HG02938 (cell line): ENCODE results near the gene PDE4B.

Experiments used
- ATAC-seq: cut with Tn5 transposase; IDR thresholded peaks from one replicate; pipeline ENCODE4 v1.9.1; 2021; ENCODE audit warnings: mild to moderate bottlenecking, moderate library complexity; ENCODE audit not compliant: unreplicated experiment

Gene PDE4B

DNA sequence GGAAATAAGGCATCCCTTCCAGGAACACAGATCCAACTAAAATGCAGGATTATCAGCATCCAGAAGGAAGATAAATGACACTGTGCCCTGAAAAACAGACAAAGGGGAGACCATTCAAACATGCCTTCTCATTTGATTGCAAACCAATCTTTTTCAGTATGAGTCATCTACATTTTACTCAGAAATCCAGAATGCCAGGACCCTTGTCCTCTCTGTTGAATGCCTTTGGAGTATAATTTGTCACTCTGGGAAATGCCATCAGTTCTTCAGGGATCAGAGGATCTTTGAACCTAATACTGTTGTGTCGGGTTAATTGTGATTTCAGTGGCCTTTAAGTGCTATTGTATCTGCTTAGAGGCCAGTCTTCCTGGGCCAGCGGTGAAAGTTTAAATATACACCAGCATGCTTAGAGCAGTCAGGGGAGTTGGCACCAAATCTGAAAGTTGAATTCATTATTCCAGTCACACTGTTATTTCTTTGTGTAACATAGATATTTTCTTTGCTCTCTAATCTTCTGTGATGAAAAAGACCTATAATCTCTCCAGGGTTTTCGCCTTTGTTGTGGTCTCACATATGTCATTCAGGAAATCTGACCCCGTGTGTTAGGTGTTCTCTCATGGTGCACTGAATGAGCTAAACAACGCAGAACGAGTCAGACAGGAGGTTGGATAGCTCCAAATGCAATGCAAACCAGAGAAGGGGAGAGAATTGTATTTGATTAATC, 376.4 kb downstream of the PDE4B start:
- ATAC-seq = no peak

DNA sequence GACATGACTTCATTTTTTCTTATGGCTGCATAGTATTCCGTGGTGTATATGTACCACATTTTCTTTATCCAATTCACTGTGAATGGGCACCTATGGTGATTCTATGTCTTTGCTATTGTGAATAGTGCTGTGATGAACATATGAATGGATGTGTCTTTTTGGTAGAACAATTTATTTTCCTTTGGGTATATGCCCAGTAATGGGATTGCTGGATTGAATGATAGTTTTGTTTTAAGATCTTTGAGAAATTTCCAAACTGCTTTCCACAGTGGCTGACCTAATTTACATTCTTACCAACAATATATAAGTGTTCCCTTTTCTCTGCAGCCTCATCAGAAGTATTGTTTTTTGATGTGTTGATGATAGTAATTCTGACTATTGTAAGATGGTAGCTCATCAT, 379.6 kb downstream of the PDE4B start:
- no peak for ATAC-seq

- ATAC-seq = no peak
Observed at GRCh38 chr1:66175098-66175497, 382.4 kb downstream of the PDE4B start.

GRCh38 chr1:66175581-66175980, 382.9 kb downstream of the PDE4B start:
- ATAC-seq = no peak

DNA sequence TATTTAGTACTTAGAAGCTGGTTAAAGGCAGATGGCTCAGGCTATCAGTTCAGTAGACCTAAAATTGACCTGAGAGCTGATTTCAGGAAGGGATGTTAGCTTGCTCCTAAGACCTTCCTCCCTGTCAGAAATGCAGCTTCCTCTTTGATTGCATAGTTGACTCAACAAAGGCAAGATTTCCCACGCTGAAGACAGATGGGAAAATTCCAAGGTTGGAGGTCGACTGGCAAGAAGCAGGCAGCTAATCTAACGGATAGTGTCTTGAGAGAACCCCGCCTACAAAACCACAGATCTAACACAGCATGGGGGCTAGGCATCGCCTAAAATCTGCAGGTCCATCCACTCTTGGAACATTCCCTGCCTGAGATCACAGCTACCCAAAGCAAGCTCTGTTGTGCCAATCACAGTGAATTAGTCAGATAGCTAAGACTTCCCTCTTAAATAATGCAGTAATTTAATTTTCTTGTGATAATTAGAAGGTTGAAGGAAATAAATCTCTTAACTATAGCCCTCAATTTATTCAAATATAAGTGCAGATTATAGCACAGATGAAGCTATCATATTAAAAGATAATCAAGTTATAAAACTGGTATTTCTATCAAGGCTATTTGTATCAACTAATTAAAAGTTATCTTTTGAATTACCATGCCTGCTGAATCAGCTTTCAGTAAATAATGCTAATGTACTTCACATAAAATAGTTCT, 383.5 kb downstream of the PDE4B start:
- no peak for ATAC-seq

DNA sequence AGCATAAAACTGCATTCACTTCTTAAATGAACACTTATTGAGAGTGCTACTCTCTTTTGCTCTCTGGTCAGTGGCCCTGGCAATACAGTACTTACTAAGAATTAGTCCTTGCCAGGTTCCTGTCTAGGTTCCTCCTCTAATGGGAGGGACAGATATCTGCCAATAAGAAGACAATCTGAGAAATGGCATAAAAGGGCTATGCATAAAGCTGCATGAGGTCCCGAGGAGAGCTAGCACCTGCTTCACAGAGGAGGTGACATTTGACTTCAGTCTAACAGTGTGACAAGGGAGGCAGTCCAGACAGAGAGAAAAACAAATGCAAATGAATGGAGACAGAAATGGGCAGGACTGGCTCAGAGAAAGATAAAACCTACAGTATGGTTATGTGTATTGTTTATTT, 384.1 kb downstream of the PDE4B start:
- no peak for ATAC-seq

GRCh38 chr1:66177510-66177909, 384.8 kb downstream of the PDE4B start:
- no peak for ATAC-seq

DNA sequence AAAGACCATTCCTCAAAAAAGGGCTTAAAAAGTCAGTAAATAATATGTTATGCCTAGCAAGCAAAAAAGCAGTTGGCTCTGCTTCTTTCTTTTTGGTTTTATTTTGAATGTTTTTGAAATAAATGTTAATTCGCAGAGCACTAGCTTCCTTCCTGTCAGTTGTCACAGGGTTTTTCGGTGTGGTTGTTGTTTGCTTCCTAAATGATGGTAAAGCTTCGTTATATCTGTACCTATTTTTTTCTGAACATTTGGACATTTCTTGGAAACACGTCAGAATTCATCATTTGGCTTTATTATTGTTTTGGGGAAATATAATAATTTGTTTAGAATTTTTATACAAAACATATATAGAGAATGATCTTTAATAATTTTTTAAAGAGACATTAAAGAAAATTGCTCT, 389.3 kb downstream of the PDE4B start:
- no peak for ATAC-seq

DNA sequence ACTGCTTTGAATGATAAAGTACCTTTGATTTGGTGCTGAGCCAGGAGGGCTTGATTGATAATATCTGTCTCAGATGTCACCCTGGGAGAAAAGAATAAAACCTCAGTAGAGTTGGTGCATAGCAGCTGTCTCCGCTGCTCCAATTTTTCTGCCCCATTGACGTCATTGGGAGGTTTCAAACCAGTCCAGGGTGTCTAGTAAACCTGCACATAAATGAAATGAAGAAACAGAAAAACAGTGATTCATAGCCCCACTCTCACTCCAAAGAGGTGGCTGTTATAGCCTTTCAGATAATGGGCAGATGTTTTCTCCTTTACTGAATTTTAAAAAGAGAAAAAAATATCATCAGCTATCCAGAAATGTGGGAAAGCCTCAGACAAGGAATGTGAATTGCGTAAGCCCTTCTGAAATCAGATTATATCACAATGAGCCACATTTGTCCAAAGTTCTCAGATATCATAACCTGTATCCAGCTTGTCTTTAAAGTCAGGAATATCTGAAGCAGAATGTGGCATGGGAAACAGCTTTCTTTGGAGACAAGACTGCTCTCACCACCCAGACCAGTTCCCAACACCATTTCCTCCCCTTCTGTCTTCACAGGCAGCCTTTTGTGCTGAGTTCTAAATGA, 390.0 kb downstream of the PDE4B start:
- no peak for ATAC-seq

GRCh38 chr1:66183400-66183799, 390.7 kb downstream of the PDE4B start:
- no peak for ATAC-seq

- no peak for ATAC-seq
Observed at GRCh38 chr1:66197120-66197519, 404.4 kb downstream of the PDE4B start.

- ATAC-seq = no peak
Observed at GRCh38 chr1:66197785-66198184, 405.1 kb downstream of the PDE4B start.

DNA sequence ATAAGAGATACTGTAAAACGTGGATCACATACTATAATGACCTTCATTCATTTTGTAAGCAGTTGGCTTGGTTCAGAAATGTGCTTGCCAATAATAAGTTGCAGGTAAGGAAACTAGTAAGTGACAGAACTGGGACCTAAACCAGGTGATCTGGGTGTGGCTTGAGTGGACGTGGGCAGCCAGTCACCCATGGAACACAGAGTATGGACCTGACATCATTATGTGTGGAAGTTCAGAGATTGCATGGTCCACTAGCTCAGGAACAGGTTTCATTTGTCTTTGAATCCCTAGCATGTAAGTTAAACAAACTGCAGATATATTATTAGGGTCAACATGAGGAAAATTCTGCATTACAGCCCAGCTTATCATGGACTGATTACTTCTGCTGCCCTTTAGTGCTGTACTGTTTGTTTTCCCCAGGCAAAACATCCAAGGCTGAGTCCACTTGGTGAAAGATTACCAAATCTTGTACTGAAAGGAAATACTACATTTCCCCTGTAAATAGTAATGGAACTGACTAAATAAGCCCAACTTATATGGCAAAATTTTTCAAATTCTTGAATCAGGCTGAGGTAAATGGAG, 414.0 kb downstream of the PDE4B start:
- no peak for ATAC-seq

GRCh38 chr1:66207484-66207883, 414.8 kb downstream of the PDE4B start:
- ATAC-seq = no peak

DNA sequence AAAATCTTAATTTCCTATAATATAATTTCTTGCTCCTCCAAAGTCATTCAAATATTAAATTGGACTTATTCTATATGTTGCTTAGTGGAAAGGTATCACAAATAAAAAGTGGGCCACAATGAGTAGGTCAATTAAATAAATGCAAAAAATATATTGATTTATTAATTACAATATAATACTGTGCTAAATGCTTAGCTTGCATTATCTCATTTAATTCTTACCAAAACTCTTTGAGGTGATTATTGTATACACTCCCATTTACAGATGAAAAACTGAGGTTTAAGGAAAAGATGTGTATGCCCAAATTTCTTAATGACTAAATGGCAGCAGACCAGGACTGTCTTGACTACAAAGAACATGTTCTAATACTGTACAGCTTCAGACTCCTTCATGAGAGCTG, 415.9 kb downstream of the PDE4B start:
- ATAC-seq = no peak

DNA sequence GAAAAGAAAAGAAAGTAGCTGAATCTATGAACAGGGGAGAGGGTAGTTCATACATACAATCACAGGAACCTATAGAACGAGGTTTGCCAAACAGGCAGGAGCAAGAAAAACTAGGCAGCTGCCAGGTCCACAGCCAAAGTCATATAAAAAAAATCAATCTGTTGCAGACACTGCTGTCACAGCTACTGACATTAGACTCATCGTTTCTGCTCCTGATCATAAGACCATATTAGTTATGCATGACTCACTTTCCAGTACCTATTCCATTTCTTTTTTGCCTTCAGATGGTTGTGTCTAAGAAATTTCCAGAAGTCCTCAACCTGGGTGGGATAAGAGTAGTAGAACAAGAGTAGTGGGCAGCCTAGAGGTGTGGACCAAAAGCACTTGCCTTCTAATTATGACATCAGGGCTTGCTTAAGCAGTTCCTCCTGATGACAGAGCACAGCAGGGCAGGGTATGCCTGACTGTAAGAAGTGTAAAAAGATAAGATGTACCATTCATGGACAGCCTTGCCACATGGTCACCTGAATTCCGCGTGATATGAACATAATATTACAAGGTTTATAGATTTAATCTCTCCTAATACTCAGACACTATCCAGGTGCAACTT, 418.0 kb downstream of the PDE4B start:
- no peak for ATAC-seq

DNA sequence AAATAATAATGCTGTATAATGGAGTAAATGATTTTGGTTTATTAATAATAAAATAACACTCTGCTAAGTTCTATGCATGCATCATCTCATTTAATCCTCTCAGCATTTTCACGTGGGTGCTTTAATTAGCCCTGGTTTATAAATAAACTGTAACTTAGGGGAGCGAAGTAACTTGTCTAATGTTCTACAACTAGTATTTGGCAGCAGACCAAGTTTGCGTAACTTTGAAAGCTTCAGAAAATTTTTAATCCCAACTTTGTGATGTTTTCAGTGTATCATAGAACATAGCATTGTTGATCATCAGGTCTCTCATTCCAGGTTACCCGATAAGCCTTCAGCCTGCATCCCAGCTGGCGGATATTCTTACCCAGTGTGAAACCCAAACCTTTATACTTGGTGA, 418.8 kb downstream of the PDE4B start:
- no peak for ATAC-seq

DNA sequence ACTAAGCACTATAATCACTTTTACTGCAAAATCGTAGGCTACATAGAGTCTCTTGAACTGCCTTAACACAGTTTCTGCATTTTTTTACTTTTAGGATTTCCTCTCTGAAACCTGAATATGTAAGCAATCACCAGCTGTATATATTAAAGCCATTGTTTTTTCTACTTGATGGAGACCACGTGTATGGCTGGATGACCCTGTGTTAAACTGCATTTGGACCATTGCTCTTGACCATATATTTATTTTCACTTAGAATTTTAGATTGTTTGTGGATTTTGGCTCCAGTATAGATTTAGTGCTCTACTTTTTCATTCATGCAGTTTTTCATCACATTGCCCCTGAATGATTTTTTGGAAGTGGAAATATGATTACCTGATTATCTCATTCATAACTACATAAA, 420.8 kb downstream of the PDE4B start:
- ATAC-seq = no peak

GRCh38 chr1:66214901-66215300, 422.2 kb downstream of the PDE4B start:
- ATAC-seq = peak; percentile 70

- no peak for ATAC-seq
Observed at GRCh38 chr1:66217021-66217420, 424.3 kb downstream of the PDE4B start.

GRCh38 chr1:66217561-66217960, 424.9 kb downstream of the PDE4B start:
- no peak for ATAC-seq
